ENCODE measurements around the gene ID3.

DNA sequence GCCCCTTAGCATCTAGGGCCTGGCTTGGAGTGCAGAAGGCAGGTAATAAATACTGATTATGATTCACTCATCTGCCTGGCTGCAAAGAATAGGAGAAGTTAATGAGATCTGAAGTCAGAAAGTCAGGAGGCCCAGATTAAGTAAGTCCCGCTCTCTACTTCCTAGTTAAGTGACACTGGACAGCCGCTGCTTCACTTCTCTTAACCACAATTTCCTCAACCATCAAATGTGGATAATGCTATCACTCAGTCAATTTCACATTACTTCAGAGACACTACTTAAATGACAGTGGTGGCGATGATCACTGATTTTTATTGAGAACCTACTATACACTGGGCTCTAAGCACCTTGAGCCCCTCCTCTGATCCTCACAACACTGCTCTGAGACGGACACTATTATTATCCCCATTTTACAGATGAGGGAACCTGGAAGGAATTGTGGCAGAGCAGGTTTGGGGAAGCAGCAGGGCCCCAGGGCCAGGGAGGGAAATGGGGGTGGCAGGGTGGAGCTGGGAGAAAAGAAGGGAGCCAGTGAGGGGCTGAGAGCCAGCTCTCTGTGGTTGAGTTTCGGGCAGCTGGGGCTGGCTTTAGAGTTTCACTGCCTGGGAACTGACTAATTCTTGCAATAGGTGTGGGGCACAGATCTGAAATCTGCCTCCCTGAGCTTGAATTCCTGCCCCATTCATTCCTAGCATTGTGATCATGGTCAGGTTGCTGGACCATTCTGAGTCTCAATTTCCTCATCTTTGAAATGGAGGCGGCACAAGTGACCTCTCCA lies 25.9 kb downstream of the ID3 start:
- TF ChIP-seq, protein P1, sequence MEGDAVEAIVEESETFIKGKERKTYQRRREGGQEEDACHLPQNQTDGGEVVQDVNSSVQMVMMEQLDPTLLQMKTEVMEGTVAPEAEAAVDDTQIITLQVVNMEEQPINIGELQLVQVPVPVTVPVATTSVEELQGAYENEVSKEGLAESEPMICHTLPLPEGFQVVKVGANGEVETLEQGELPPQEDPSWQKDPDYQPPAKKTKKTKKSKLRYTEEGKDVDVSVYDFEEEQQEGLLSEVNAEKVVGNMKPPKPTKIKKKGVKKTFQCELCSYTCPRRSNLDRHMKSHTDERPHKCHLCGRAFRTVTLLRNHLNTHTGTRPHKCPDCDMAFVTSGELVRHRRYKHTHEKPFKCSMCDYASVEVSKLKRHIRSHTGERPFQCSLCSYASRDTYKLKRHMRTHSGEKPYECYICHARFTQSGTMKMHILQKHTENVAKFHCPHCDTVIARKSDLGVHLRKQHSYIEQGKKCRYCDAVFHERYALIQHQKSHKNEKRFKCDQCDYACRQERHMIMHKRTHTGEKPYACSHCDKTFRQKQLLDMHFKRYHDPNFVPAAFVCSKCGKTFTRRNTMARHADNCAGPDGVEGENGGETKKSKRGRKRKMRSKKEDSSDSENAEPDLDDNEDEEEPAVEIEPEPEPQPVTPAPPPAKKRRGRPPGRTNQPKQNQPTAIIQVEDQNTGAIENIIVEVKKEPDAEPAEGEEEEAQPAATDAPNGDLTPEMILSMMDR (conservative IDR thresholded peaks at IDR 0.05): no peak
- no peak for TF ChIP-seq EZH2 (IDR thresholded peaks at IDR 0.05; ENCODE audit: low read depth)

Measured in PC-9 (cell line).